Left lung (tissue), 10 donors: Measurements from ENCODE around the gene PTMS. TPM values are rescaled to one million over a fixed set of nuclear protein-coding genes. Genes with fewer than 3 reads are reported as not detected.

Source experiments
- ATAC-seq: fragments of 200-7000 bp; cut with Tn5 transposase; one replicate; pipeline ENCODE4 v1.9.1; 2020; ENCODE audit warnings: moderate library complexity
- DNase-seq, 4 donors: peaks; one replicate each; pipeline ENCODE4 v3.0.0-alpha.2; 2013 to 2020
- H3K27ac ChIP-seq, 2 donors: fragments of 200-600 bp; sonication (generic) in 1 of 2; one replicate each; pipeline versions ENCODE4 v1.5.0 to v1.8.0; 2020 to 2021
- H3K27me3 ChIP-seq, 2 donors: fragments of 200-600 bp; sonication (generic) in 1 of 2; one replicate each; pipeline versions ENCODE4 v1.5.0 to v1.8.0; 2020 to 2021
- H3K36me3 ChIP-seq, 2 donors: fragments of 200-600 bp; sonication (generic) in 1 of 2; one replicate each; pipeline versions ENCODE4 v1.5.0 to v1.8.0; 2020 to 2021
- H3K4me1 ChIP-seq, 2 donors: fragments of 200-600 bp; one replicate each; pipeline ENCODE4 v1.8.0; 2021
- H3K4me3 ChIP-seq, 2 donors: fragments of 200-600 bp; sonication (generic) in 1 of 2; one replicate each; pipeline versions ENCODE4 v1.5.0 to v1.8.0; 2020 to 2021; ENCODE audit warnings: mild to moderate bottlenecking in 1 of 2
- H3K9me3 ChIP-seq, 2 donors: fragments of 200-600 bp; sonication (generic) in 1 of 2; one replicate each; pipeline versions ENCODE4 v1.5.0 to v1.8.0; 2020 to 2021
- intact Hi-C, 2 donors: fragments of 100-400 bp; cut with DNase I; formaldehyde crosslinking; loops; one replicate each; pipeline versions ENCODE4 v1.11.2 to v1.14.2; 2022
- polyA plus RNA-seq, 6 donors: library from polyadenylated mRNA; unstranded; fragments of 120-200 nt; gene quantifications; one replicate each; pipeline ENCODE4 v1.2.1, GENCODE V29; 2013; ENCODE audit not compliant: insufficient read length in 6 of 6
- total RNA-seq, 2 donors: library from RNA; stranded (reverse); fragmentation: NEBNext Ultra II Directional; extraction: Animal tissue kit (Norgen Biotek cat#: 25700); gene quantifications; one replicate each; pipeline ENCODE4 v1.2.1, GENCODE V29; 2021
- TF ChIP-seq, protein P1 (sequence below), 2 donors: fragments of 200-600 bp; sonication (generic) in 1 of 2; IDR thresholded peaks; one replicate each; pipeline versions ENCODE4 v1.5.0 to v1.8.0; 2021; ENCODE audit warnings: antibody characterized with exemption in 2 of 2
- donor health status: DM: no; HTN: yes; CAD: no.
- donor health status: DM: no; HTN: no; CAD: no.

PTMS gene
- total and polyA plus RNA-seq, 8 donors = 276 to 843 (median 669) TPM

DNA sequence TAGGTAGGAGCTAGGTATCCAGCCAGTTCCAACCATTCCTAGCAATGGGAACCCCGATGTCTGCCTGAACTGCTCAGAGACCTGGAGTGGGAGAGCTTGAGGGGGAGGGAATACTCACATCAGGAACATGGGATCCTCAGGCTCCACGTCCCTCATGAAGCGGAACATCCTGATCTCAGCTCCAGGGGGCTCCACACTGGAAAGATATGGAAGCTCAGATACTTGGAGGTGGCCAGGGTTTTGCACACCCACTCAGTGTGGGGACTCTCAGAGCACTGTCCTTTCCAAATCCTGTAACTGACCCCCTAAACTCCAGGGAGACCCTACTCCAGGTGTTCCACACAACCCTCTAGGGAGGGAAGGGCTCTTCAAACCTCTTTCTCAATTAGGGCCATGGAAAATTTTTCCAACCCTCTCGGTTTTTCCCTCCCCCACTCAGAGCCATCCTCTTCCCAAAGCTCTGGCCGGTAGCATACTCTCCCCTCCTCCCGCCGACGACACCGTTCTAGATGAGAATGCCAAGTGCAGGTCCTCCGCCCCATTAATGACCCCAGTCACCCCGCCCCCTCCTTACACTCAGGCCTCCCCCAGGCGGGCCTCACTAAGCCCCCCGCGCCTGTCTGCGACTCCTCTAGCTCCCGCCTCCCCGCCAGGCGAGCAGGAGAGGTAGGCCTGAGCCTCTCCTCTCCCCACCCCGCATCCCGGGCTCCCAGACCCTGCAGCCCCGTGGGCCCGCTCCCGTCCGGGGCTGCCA, 13.8 kb upstream of the PTMS start:
- DNase-seq (peak in 2 of 4 donors; percentile 47 to 56), ATAC-seq (peak; percentile 26)
- intact Hi-C loops = no loop called here
- peaks cover 10 to 36% of the 10 kb centered on the region in 2 donors for H3K4me1 ChIP-seq
- H3K27me3 ChIP-seq = no peaks in the 10 kb centered on the region
- H3K27ac ChIP-seq = peak overlapping the region; percentile 98 to 99
- peaks cover 9 to 46% of the 10 kb centered on the region in 2 donors for H3K36me3 ChIP-seq
- no peaks in the 10 kb centered on the region for H3K9me3 ChIP-seq
- peak overlapping the region; percentile 94 to 98 for H3K4me3 ChIP-seq
- TF ChIP-seq, protein P1, sequence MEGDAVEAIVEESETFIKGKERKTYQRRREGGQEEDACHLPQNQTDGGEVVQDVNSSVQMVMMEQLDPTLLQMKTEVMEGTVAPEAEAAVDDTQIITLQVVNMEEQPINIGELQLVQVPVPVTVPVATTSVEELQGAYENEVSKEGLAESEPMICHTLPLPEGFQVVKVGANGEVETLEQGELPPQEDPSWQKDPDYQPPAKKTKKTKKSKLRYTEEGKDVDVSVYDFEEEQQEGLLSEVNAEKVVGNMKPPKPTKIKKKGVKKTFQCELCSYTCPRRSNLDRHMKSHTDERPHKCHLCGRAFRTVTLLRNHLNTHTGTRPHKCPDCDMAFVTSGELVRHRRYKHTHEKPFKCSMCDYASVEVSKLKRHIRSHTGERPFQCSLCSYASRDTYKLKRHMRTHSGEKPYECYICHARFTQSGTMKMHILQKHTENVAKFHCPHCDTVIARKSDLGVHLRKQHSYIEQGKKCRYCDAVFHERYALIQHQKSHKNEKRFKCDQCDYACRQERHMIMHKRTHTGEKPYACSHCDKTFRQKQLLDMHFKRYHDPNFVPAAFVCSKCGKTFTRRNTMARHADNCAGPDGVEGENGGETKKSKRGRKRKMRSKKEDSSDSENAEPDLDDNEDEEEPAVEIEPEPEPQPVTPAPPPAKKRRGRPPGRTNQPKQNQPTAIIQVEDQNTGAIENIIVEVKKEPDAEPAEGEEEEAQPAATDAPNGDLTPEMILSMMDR (IDR thresholded peaks at IDR 0.05) = peak in 1 of 2 donors; percentile 9

DNA sequence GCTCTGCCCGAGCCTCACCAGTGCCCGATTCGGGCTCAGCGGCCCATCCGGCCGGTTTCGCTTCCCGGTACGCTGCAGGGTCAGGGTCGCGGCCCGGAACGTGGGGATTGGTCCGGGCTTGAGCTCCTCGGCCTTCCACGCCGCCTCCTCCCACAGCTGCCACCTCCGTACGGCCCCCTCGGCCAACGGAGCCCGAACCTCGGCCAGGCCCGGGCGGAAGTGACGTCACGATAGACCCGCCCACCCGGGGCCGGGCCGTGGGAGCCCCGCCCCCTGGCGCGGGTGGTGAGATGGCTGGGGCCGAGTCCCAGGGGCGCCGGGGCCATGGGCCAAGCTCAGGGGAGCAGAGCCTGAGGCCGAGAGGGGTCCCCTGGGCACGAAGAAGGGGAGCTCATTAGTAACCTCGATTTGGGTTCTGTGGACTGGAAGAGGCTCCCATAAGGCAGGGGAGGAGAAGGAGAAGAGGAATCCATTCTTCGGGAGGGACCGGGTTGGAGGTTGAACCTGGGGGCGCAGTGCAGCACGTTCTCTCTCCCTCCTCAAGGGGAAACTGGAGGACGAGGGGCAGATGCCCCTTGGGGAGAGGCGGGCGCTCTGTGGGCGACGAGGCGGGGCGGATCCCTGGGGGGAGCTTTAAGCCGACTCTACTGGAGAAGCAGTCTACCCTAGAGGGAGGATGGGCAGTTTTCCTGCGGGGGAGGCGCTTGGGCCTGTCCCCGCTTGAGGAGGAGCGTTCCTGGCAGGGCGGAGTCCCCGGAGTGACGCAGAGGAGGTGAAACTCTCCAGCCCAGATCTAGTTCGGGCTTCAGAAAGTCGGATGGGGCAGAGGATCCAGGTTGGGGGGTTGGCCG, 13.0 kb upstream of the PTMS start, which contains the start of gene MLF2:
Gene MLF2, minus strand, starts transcription at position 221 of the 851 bp plus-strand sequence. CDS start 807 bp downstream, outside the sequence.
- H3K4me1 ChIP-seq = peaks cover 10 to 36% of the 10 kb centered on the region in 2 donors
- H3K27ac ChIP-seq = peak within 1 kb of the TSS; percentile 98 to 99
- H3K27me3 ChIP-seq = no peaks in the 10 kb centered on the region
- DNase-seq (peak; percentile 99 to 100 (median 99)), ATAC-seq (peak; percentile 95)
- TF ChIP-seq, protein P1 (IDR thresholded peaks at IDR 0.05) = peak; percentile 96 to 98
- H3K4me3 ChIP-seq = peak within 1 kb of the TSS; percentile 94 to 98
- no peaks in the 10 kb centered on the region for H3K9me3 ChIP-seq
- H3K36me3 ChIP-seq = peaks cover 9 to 38% of the 10 kb centered on the region in 2 donors
- intact Hi-C loops = no loop called here

DNA sequence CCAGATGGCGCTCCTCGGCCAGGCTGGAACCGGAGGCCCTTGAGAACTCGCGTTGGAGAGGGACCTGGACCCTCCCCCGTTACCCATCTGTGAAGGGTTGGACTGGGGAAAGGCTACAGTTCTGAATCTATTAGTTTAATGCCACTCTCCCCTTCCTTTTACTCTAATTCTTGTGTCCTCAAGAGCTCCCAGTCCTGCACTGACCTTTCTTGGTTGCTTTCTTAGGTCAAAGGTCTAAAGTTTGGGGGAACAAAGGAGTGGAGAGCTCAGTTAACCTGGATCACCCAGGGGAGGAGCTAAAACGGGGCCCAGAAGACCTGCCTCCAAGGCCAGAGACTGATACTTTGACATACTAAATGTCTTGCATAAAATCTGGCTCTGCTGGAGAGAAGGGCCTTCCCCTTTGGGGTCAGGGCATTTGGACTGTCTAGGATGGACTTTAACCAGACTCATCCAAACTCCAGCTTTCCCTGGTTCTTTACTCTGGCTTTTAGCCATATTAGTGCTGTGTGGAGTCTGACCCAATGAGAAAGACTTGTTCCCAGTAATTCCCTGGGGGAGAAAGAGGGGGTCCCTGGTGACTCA, 12.3 kb upstream of the PTMS start:
- H3K36me3 ChIP-seq = peaks cover 4 to 31% of the 10 kb centered on the region in 2 donors
- H3K27me3 ChIP-seq = no peaks in the 10 kb centered on the region
- DNase-seq = no peak
- no peaks in the 10 kb centered on the region for H3K9me3 ChIP-seq
- H3K27ac ChIP-seq = peak overlapping the region; percentile 98 to 99
- H3K4me3 ChIP-seq = peak overlapping the region in 1 of 2 donors; percentile 94
- intact Hi-C loops = no loop called here
- H3K4me1 ChIP-seq = peaks cover 10 to 36% of the 10 kb centered on the region in 2 donors
- TF ChIP-seq, protein P1 (IDR thresholded peaks at IDR 0.05) = peak; percentile 0 to 34
- no peak for ATAC-seq

DNA sequence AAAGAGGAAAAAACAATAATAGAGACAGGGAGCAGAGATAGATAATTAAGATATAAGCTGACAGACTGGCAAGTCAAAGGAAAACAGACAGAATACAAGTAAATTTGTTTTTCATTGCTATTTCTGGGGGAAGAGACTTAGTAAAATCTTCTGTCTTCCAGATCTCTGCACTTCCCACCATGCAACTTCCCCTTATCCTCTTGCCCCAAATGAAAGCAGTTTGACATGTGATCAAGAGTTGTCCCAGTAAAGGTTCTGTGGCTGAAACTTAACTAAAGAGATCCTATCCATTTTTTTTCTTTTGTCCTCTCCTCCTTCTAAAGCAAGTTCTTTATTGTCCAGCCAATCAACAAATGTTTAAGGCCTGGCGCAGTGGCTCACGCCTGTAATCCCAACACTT, 11.8 kb upstream of the PTMS start:
- H3K4me1 ChIP-seq = peaks cover 10 to 36% of the 10 kb centered on the region in 2 donors
- no peak for DNase-seq

More for the DNA sequence above, 11.8 kb upstream of the PTMS start:
- TF ChIP-seq, protein P1 (IDR thresholded peaks at IDR 0.05) = no peak
- peaks cover 0 to 25% of the 10 kb centered on the region in 2 donors for H3K36me3 ChIP-seq
- no peaks in the 10 kb centered on the region for H3K9me3 ChIP-seq
- ATAC-seq = no peak
- H3K27ac ChIP-seq = peak overlapping the region; percentile 98 to 99
- intact Hi-C loops = no loop called here
- H3K27me3 ChIP-seq = no peaks in the 10 kb centered on the region
- no peak overlapping the region for H3K4me3 ChIP-seq
